ENCODE results near the gene SHROOM3. TPM values are rescaled to one million over a fixed set of nuclear protein-coding genes. Genes with fewer than 3 reads are reported as not detected.

The SHROOM3 gene
- total RNA-seq, 2 donors from 2014 or later: 18.1 to 21.8 TPM

DNA sequence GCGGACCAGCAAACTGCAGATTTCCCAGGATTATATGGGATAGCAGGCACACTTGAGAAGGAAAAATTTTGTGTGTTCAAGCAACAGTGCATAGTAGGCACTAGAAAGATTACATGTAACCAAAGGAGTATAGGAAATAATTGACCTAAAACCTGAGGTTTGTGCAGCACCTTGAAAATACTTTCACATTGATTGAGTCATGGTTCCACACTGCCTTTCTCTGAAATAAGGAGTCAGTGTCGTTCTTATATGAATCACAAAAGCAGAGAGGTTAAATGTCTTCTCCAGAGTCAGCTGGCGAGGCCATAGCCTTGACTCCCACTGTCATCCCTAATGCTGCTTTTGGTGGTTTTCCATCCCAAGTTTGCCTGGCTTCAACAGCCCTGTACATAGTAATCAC is 324.0 kb downstream of the SHROOM3 start:
- Histone ChIP-seq H3K9me3 (ENCODE audit: control insufficient read depth, low read length) (no peaks in the 10 kb centered on the region), H3K4me1 (ENCODE audit: control insufficient read depth, insufficient read depth, low read length) (no peaks in the 10 kb centered on the region), H3K9ac (ENCODE audit: extremely low read depth, low read length, poor library complexity, severe bottlenecking) (no peak overlapping the region), H3K4me3 (ENCODE audit: low read length) (no peak overlapping the region), H3K27ac (ENCODE audit: low read depth, low read length) (no peak overlapping the region), H3K36me3 (ENCODE audit: control insufficient read depth, insufficient read depth, low read length) (peaks cover 60% of the 10 kb centered on the region), H3K27me3 (ENCODE audit: control insufficient read depth, insufficient read depth, low read length, poor library complexity, severe bottlenecking) (no peaks in the 10 kb centered on the region)
- H3K27ac Mint-ChIP-seq: no peak overlapping the region
- DNase-seq: no peak
- peaks cover 50% of the 10 kb centered on the region for H3K36me3 Mint-ChIP-seq (ENCODE audit: low read depth)
- no peaks in the 10 kb centered on the region for H3K27me3 Mint-ChIP-seq (ENCODE audit: insufficient read depth)
- TF ChIP-seq, protein P1, sequence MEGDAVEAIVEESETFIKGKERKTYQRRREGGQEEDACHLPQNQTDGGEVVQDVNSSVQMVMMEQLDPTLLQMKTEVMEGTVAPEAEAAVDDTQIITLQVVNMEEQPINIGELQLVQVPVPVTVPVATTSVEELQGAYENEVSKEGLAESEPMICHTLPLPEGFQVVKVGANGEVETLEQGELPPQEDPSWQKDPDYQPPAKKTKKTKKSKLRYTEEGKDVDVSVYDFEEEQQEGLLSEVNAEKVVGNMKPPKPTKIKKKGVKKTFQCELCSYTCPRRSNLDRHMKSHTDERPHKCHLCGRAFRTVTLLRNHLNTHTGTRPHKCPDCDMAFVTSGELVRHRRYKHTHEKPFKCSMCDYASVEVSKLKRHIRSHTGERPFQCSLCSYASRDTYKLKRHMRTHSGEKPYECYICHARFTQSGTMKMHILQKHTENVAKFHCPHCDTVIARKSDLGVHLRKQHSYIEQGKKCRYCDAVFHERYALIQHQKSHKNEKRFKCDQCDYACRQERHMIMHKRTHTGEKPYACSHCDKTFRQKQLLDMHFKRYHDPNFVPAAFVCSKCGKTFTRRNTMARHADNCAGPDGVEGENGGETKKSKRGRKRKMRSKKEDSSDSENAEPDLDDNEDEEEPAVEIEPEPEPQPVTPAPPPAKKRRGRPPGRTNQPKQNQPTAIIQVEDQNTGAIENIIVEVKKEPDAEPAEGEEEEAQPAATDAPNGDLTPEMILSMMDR (conservative IDR thresholded peaks at IDR 0.05): no peak
- H3K4me1 Mint-ChIP-seq: no peaks in the 10 kb centered on the region
- no peak overlapping the region for H3K4me3 Mint-ChIP-seq
- no peaks in the 10 kb centered on the region for H3K9me3 Mint-ChIP-seq
- WGBS, 2 experiments (ENCODE audit: insufficient coverage in 1 of 2, insufficient read length in 1 of 2): 94 to 97% methylated on average over 2 to 3 of the region's 3 CpGs

DNA sequence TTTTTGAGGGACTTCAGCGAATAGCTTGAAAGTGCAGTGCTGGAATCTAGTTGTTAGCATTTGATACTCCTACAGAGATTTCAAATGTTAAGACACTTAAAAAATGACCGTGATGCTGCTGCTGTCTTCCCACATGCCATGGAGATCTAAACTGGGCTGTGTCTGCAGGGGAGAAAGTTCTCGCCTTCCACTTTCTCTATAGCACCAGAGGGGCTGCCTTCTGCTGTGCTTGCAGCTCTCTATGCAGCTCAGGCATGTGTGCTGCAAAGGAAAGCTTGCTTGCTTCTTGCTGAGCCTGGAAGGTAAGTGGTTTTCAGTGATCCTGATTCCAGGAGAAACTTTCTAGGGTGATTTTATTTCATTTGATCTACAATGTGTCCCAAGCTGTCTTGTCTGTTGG is 325.2 kb downstream of the SHROOM3 start:
- no peak overlapping the region for H3K27ac ChIP-seq (ENCODE audit: low read depth, low read length)
- no peaks in the 10 kb centered on the region for H3K9me3 ChIP-seq (ENCODE audit: control insufficient read depth, low read length)
- no peak for DNase-seq
- Mint-ChIP-seq H3K4me3 (no peak overlapping the region), H3K27me3 (ENCODE audit: insufficient read depth) (no peaks in the 10 kb centered on the region), H3K27ac (no peak overlapping the region), H3K9me3 (no peaks in the 10 kb centered on the region), H3K36me3 (ENCODE audit: low read depth) (peaks cover 39% of the 10 kb centered on the region), H3K4me1 (no peaks in the 10 kb centered on the region)
- H3K9ac ChIP-seq (ENCODE audit: extremely low read depth, low read length, poor library complexity, severe bottlenecking): no peak overlapping the region
- no peak overlapping the region for H3K4me3 ChIP-seq (ENCODE audit: low read length)
- TF ChIP-seq, protein P1 (conservative IDR thresholded peaks at IDR 0.05): no peak
- peaks cover 50% of the 10 kb centered on the region for H3K36me3 ChIP-seq (ENCODE audit: control insufficient read depth, insufficient read depth, low read length)
- no peaks in the 10 kb centered on the region for H3K27me3 ChIP-seq (ENCODE audit: control insufficient read depth, insufficient read depth, low read length, poor library complexity, severe bottlenecking)
- 94 to 100% methylated on average over 1 to 3 of the region's 3 CpGs for WGBS, 2 experiments (ENCODE audit: insufficient coverage in 1 of 2, insufficient read length in 1 of 2)
- H3K4me1 ChIP-seq (ENCODE audit: control insufficient read depth, insufficient read depth, low read length): no peaks in the 10 kb centered on the region

DNA sequence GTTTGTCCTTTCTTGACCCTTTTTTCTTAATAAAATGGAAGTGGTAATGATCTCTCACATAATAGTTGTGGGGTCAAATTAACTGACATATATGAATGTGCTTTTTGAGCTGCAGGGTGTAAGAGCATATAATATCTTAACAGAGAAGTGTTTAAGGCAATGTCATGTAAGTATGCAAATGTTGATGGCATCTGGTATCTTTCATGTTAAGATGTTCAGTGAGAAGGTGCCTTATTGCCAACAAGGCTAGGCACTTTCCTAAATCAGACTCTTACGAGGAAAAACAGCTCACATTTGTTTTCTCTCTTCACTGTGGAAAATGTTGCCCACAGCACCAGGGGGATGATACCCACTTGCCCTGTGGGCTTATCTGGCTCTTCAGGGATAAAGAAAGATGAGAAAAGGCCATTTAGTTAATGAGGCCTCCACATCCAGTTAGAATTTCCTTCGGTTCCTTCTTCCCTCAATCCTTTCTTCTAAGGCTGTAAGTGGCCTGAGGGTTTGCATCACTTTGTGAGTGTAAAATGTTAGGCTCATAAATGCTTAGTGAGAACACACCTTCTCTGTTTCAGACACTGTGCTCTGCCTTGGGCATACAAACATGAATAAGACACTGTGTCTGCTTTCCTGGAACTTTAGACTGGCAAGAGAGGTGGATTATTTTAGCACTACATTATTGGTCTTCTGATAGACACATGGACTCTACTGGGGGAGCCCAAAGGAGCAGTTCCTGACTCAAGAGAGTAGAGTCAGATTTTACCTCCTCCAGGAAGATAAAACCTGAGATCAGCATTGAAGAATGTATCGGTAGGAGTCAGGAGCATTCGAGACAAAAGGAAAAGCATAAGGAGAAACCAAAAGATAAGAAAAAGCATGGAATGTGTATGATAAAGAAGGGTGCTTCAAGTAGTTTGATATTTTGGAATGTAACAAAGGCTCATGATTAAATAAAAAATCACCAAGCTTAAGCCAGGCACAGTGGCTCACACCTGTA is 327.4 kb downstream of the SHROOM3 start:
- WGBS, 2 experiments (ENCODE audit: insufficient coverage in 1 of 2, insufficient read length in 1 of 2): 87 to 93% methylated on average over 3 to 4 of the region's 4 CpGs
- H3K36me3 ChIP-seq (ENCODE audit: control insufficient read depth, insufficient read depth, low read length): peaks cover 65% of the 10 kb centered on the region
- Mint-ChIP-seq H3K27me3 (ENCODE audit: insufficient read depth) (no peaks in the 10 kb centered on the region), H3K4me3 (no peak overlapping the region), H3K9me3 (no peaks in the 10 kb centered on the region), H3K36me3 (ENCODE audit: low read depth) (peaks cover 28% of the 10 kb centered on the region), H3K4me1 (no peaks in the 10 kb centered on the region), H3K27ac (peak overlapping the region; percentile 8)
- H3K27ac ChIP-seq (ENCODE audit: low read depth, low read length): no peak overlapping the region
- H3K27me3 ChIP-seq (ENCODE audit: control insufficient read depth, insufficient read depth, low read length, poor library complexity, severe bottlenecking): no peaks in the 10 kb centered on the region
- no peaks in the 10 kb centered on the region for H3K9me3 ChIP-seq (ENCODE audit: control insufficient read depth, low read length)
- H3K4me1 ChIP-seq (ENCODE audit: control insufficient read depth, insufficient read depth, low read length): no peaks in the 10 kb centered on the region
- H3K4me3 ChIP-seq (ENCODE audit: low read length): no peak overlapping the region
- TF ChIP-seq, protein P1 (conservative IDR thresholded peaks at IDR 0.05): no peak
- DNase-seq: no peak
- no peak overlapping the region for H3K9ac ChIP-seq (ENCODE audit: extremely low read depth, low read length, poor library complexity, severe bottlenecking)

Measured in endodermal cell (in vitro differentiated cells).